Osteoblast (primary cell): ENCODE data around the gene KLRD1. TPM values are rescaled to one million over a fixed set of nuclear protein-coding genes. Genes with fewer than 3 reads are reported as not detected.
"Not testable (repeated sequence)": the region's sequence is repeated elsewhere in the genome, so short reads cannot be mapped to it uniquely, and the experiment has no call there.

Source experiments
- DNase-seq: peaks from one replicate; pipeline ENCODE4 v3.0.0; 2011; ENCODE audit warnings: low spot score, mixed read lengths; ENCODE audit not compliant: insufficient read length; ENCODE audit errors: missing footprints
- H2AFZ ChIP-seq: 2 replicates; pipeline ENCODE4 v1.6.0; 2011; ENCODE audit warnings: mild to moderate bottlenecking, low read length
- H3K27ac ChIP-seq: 2 replicates; pipeline ENCODE4 v1.5.1; 2011; ENCODE audit warnings: mild to moderate bottlenecking, low read depth, low read length, moderate library complexity
- H3K27me3 ChIP-seq: 2 replicates; pipeline ENCODE4 v1.6.0; 2012; ENCODE audit warnings: mild to moderate bottlenecking, control low read depth, inconsistent platforms, low read length, moderate library complexity; ENCODE audit not compliant: insufficient read depth
- H3K36me3 ChIP-seq: 2 replicates; pipeline ENCODE4 v1.5.1; 2011; ENCODE audit warnings: mild to moderate bottlenecking, low read length, control low read depth, moderate library complexity; ENCODE audit not compliant: insufficient read depth
- H3K4me1 ChIP-seq: 2 replicates; pipeline ENCODE4 v1.5.1; 2011; ENCODE audit warnings: mild to moderate bottlenecking, low read length, control low read depth, moderate library complexity; ENCODE audit not compliant: insufficient read depth
- H3K4me2 ChIP-seq: 2 replicates; pipeline ENCODE4 v1.6.0; 2011; ENCODE audit warnings: mild to moderate bottlenecking, low read length; ENCODE audit not compliant: insufficient read depth
- H3K4me3 ChIP-seq: fragments of 200-600 bp; sonication (generic); 3 replicates; pipeline ENCODE4 v1.5.1; 2012; ENCODE audit warnings: mild to moderate bottlenecking, low read length, inconsistent platforms; ENCODE audit not compliant: insufficient read depth
- H3K79me2 ChIP-seq: 2 replicates; pipeline ENCODE4 v1.6.0; 2012; ENCODE audit warnings: mild to moderate bottlenecking, low read length, control low read depth, inconsistent platforms; ENCODE audit not compliant: insufficient read depth
- H3K9me3 ChIP-seq: 2 replicates; pipeline ENCODE4 v1.5.1; 2011; ENCODE audit warnings: low read depth, low read length, control low read depth
- H4K20me1 ChIP-seq: 2 replicates; pipeline ENCODE4 v1.6.0; 2012; ENCODE audit warnings: mild to moderate bottlenecking, low read length, control low read depth; ENCODE audit not compliant: insufficient read depth
- total RNA-seq: library from RNA; depleted of rRNA; stranded (reverse); fragments of >200 nt; gene quantifications from 2 replicates; pipeline ENCODE4 v1.2.3, GENCODE V29; 2012
- TF ChIP-seq, protein P1 (sequence below): IDR thresholded peaks from 2 replicates; pipeline ENCODE4 v1.5.1; 2011; ENCODE audit warnings: mild to moderate bottlenecking, low read depth, low read length, moderate library complexity; ENCODE audit errors: extremely low read depth

KLRD1 gene
- total RNA-seq, 1 donor: 0.36 TPM

DNA sequence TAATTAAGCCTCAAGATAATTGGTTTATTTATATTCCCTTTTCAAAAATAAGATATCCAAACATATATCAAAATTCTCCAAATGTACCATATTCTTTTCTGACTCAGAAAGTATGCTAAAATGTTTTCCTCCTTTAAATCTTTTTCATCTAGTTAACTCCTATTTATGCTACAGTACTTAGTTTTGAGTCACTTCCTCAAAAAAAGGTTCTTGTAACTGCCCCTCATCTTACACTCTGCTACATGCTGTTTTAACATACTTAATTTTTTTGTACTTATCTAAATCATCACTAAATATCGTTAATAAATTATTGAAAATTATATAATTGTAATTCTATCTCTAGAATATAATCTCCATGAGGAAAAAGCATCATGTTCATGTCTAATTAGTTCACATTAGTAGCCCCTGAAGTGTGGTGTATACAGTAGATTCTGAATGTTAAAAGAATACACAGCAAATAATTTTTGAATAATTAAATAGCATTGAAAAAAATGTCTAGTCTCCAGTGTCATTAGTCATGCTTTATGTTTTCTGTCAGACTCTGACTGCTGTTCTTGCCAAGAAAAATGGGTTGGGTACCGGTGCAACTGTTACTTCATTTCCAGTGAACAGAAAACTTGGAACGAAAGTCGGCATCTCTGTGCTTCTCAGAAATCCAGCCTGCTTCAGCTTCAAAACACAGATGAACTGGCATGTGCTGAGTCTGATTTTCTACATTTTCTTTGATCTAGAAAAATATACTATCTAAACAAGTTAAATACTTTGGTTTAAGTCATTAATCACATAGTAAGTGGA is 3.5 kb downstream of the KLRD1 start:
- H3K36me3 ChIP-seq: no peaks in the 10 kb centered on the region
- H3K4me3 ChIP-seq: no peak overlapping the region
- H3K27me3 ChIP-seq: peaks cover 12% of the 10 kb centered on the region
- DNase-seq: no peak
- H3K4me1 ChIP-seq: no peaks in the 10 kb centered on the region
- no peak overlapping the region for H3K27ac ChIP-seq
- no peaks in the 10 kb centered on the region for H3K9me3 ChIP-seq
- H3K79me2 ChIP-seq: no peaks in the 10 kb centered on the region
- TF ChIP-seq, protein P1, sequence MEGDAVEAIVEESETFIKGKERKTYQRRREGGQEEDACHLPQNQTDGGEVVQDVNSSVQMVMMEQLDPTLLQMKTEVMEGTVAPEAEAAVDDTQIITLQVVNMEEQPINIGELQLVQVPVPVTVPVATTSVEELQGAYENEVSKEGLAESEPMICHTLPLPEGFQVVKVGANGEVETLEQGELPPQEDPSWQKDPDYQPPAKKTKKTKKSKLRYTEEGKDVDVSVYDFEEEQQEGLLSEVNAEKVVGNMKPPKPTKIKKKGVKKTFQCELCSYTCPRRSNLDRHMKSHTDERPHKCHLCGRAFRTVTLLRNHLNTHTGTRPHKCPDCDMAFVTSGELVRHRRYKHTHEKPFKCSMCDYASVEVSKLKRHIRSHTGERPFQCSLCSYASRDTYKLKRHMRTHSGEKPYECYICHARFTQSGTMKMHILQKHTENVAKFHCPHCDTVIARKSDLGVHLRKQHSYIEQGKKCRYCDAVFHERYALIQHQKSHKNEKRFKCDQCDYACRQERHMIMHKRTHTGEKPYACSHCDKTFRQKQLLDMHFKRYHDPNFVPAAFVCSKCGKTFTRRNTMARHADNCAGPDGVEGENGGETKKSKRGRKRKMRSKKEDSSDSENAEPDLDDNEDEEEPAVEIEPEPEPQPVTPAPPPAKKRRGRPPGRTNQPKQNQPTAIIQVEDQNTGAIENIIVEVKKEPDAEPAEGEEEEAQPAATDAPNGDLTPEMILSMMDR: no peak
- H4K20me1 ChIP-seq: no peaks in the 10 kb centered on the region
- H2AFZ ChIP-seq: no peak overlapping the region
- H3K4me2 ChIP-seq: no peak overlapping the region

DNA sequence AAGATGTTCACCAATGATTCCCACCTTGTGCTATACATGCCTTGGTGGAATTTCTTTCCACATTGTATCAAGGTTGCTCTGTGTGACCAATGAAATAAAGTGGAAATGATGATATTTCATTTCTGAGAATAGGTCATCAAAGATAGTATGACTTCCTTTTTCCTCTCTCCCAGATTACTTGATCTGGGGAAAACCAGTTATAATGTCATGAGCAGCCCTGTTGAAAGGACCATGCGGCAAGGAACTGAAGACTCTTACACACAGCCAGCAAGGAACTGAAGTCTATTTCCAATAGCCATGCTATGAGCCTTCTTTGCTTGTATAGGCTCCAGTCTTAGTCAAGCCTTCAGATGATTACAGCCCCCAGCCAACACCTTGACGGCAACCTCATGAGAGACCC is 11.7 kb downstream of the KLRD1 start:
- no peak overlapping the region for H3K27ac ChIP-seq
- DNase-seq: no peak
- H3K79me2 ChIP-seq: no peaks in the 10 kb centered on the region
- no peaks in the 10 kb centered on the region for H3K36me3 ChIP-seq
- no peak overlapping the region for H3K4me3 ChIP-seq
- no peaks in the 10 kb centered on the region for H3K27me3 ChIP-seq
- H3K9me3 ChIP-seq: no peaks in the 10 kb centered on the region
- no peak overlapping the region for H2AFZ ChIP-seq
- TF ChIP-seq, protein P1: no peak
- no peak overlapping the region for H3K4me2 ChIP-seq
- no peaks in the 10 kb centered on the region for H4K20me1 ChIP-seq
- H3K4me1 ChIP-seq: no peaks in the 10 kb centered on the region

DNA sequence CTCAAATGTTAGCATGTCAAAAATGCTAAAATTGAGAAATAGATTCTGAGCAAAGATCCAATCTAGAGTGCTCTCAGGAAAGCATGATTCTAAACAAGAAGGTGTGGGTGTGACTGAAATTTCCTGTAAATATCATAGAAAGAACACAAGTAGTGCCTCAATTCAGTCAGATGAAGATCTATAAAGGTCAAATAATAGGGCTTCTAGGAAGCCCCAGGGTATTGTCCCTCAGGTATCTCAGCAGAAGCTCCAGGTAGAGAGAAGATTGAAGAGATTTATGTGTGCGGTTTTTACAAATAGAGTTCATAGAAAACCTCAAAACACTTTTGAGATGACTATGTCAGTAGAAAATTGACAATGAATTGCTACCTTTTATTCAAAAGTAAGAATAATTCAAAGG is 13.0 kb downstream of the KLRD1 start:
- H3K36me3 ChIP-seq: no peaks in the 10 kb centered on the region
- TF ChIP-seq, protein P1: no peak
- no peak for DNase-seq
- H3K4me1 ChIP-seq: no peaks in the 10 kb centered on the region
- H3K4me3 ChIP-seq: no peak overlapping the region
- H2AFZ ChIP-seq: no peak overlapping the region
- no peaks in the 10 kb centered on the region for H4K20me1 ChIP-seq
- no peak overlapping the region for H3K4me2 ChIP-seq
- no peak overlapping the region for H3K27ac ChIP-seq
- H3K79me2 ChIP-seq: no peaks in the 10 kb centered on the region
- no peaks in the 10 kb centered on the region for H3K9me3 ChIP-seq
- no peaks in the 10 kb centered on the region for H3K27me3 ChIP-seq

DNA sequence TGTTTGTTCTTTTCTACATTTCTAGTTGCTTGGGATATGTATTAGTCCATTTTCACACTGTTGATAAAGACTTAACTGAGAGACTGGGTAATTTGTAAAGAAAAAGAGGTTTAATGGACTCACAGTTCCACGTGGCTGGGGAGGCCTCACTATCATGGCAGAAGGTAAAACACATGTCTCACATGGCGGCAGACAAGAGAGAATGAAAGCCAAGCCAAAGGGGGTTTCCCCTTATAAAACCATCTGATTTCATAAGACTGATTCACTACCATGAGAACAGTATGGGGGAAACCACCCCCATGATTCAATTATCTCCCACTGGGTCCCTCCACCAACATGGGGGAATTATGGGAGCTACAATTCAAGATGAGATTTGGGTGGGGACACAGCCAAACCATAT is 21.0 kb downstream of the KLRD1 start:
- not testable (repeated sequence) for H3K79me2 ChIP-seq, H3K4me1 ChIP-seq, DNase-seq, H3K9me3 ChIP-seq, H3K27me3 ChIP-seq, H3K4me2 ChIP-seq, H2AFZ ChIP-seq, H3K27ac ChIP-seq, H3K4me3 ChIP-seq, H3K36me3 ChIP-seq, H4K20me1 ChIP-seq
